Stimulated activated CD4-positive, alpha-beta T cell treated with anti-CD3 and anti-CD28 coated beads, Interleukin-15, amount 100 ng/mL, for 24 hours (primary cell): ENCODE results near the gene OR2K2.
"Not testable (repeated sequence)": the region's sequence is repeated elsewhere in the genome, so short reads cannot be mapped to it uniquely, and the experiment has no call there.

ENCODE experiments used
- DNase-seq: peaks from one replicate; pipeline ENCODE4 v3.0.0-alpha.2; 2020

OR2K2 gene

DNA sequence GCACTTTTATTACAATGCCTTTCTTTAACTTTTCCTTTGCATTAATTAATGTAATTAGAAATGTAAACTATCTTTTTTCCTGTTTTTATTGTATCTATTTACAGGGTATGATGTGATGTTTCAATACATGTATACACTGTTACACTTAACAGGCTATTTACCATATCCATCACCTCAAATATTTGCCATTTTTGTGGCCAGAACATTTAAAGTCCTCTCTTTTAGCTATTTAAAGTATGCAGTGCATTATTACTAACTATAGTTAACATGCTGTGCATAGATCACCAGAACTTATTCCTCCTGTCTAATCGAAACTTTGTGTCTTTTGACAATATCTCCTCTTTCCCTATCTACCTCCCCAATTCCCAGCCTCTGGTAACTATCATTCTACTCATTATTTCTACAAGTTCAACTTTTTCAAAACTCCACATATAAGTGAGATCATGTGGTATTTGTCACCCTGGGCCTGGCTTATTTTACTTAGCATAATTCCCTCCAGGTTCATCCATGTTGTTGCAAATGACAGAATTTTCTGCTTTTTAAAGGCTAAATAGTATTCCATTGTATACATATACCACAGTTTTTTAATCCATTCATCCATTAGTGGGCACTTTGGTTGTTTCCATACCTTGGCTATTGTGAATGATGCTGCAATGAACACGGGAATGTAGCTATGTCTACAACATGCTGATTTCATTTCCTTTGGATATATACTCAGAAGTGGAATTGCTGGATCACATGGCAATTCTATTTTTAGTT is 32.8 kb downstream of the OR2K2 start:
- no peak for DNase-seq

DNA sequence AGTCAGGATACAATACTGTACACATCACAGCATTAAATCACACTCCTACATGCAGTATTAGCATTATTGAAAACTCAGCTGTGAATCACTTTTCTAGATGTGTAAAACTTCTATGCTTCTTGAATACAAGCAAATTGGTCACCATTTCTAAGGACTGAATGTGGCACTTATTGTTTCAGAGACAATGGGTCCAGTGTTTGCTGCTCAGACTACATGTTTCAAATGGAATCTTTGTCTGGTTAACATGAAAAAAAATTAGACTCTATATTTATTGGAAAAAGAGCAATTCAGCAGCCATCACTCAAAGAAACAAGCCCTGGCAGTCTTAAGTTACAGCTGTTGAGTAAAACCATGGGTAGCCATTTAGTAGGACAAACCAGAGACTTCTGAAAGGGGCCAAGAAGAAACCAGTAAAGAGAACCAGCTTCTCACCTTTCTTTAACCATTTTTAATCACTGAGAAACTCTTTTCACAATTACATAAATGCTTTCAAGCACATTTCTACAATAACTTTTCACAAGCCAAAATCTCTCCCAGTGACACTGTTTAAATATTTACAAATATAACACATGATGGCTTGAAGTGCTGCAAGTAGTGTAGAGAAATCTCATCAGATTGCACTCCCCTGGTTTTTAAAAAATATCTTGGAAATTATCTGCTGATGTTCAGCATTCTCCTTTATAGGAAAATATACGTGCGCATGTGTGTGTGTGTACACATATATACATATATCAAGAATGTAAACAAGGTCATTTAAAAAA is 35.2 kb downstream of the OR2K2 start:
- no peak for DNase-seq

DNA sequence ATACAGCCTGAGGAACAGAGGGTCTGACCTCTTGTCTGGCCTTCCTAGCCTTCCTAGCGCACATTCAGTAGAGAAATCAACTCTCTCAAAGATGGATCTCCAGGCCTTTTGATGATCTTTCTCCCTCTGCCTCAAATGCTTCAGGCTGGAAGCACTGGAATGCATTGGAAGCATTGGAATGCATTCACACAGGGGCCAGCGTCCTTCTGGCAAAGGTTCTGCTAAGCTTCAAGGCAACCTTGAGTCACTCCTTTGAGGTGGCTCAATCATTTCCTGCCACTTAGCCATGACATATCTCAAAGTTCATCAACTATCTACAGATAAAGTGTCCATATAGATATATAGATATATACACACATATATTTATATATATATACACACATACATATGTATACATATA is 42.9 kb downstream of the OR2K2 start:
- DNase-seq = no peak

DNA sequence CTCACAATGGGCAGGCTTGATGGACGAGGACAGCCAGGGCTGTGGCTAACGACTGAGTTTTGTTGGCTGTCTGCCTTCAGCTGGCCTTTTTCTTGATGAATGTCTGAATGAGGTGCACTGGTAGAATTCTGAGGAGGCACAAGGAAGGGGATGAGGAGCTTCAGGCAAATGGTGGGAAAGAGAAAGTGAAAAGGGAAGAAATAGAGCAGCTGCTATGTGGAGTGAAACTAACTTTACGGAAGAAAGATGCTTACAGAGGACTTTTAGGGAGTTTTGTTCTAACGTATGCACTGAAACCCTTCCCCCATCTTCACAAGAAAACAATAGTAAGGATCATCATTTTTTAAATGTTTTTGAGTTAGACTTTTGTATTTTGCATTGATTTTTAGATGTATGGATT is 45.3 kb downstream of the OR2K2 start:
- no peak for DNase-seq

DNA sequence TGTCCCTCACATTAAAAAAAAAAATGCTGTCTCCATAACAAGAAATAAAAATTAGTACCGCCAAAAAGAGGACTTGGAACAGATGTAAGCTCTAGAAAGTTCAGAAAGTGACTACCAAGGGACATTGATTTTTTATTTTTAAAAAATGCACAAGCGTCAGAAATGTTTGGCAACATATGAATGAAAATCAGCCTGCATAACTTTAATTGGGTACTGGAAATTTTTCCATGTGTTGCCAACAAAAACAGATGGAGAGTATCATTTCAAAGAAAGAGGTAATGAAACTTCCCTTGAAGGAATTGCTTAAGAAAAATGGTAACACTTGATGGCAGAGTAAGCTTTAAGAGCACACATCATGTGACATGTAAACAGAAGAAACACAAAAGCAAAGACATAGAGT is 47.2 kb downstream of the OR2K2 start:
- no peak for DNase-seq

DNA sequence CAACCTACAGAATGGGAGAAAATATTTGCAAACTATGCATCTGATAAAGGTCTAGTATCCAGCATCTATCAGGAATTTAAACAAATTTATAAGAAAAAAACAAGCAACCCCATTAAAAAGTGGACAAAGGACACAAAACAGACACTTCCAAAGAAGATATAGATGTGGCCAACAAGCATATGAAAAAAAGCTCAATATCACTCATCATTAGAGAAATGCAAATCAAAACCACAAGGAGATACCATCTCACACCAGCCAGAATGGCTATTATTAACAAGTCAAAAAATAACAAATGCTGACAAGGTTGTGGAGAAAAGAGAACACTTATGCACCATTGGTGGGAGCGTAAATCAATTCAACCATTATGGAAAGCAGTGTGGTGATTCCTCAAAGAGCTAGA is 49.2 kb downstream of the OR2K2 start:
- not testable (repeated sequence) for DNase-seq
